Kidney (tissue), 14 donors: ENCODE results near the gene ATP11C. TPM values are rescaled to one million over a fixed set of nuclear protein-coding genes. Genes with fewer than 3 reads are reported as not detected.

Source experiments
- DNase-seq, 5 donors: peaks; one replicate each; pipeline ENCODE4 v3.0.0-alpha.2; 2013 to 2020
- FAIRE-seq: peaks from 2 replicates; lab custom pipeline; 2012; peaks lifted over from hg19 to GRCh38; lab: Jason Lieb, UNC
- H3K27ac ChIP-seq, 2 donors: one replicate each; pipeline ENCODE4 v1.7.0; 2013; ENCODE audit warnings: low read depth in 2 of 2, low read length in 2 of 2, inconsistent platforms in 1 of 2
- H3K27me3 ChIP-seq: one replicate; pipeline ENCODE4 v1.7.1; 2013; ENCODE audit warnings: low read length, inconsistent platforms; ENCODE audit not compliant: control insufficient read depth, insufficient read depth
- H3K36me3 ChIP-seq, 3 donors: one replicate each; pipeline versions ENCODE4 v1.7.0 to v1.7.1; 2013; ENCODE audit warnings: low read length in 3 of 3, control low read depth in 1 of 3, inconsistent platforms in 1 of 3; ENCODE audit not compliant: insufficient read depth in 3 of 3, control insufficient read depth in 2 of 3
- H3K4me1 ChIP-seq, 3 donors: one replicate each; pipeline versions ENCODE4 v1.7.0 to v1.7.1; 2013; ENCODE audit warnings: low read length in 3 of 3, inconsistent platforms in 1 of 3, low read depth in 1 of 3; ENCODE audit not compliant: control insufficient read depth in 2 of 3, insufficient read depth in 2 of 3
- H3K4me3 ChIP-seq, 3 donors: one replicate each; pipeline versions ENCODE4 v1.7.0 to v1.8.1; 2013; ENCODE audit warnings: low read length in 3 of 3, control low read depth in 1 of 3, inconsistent platforms in 1 of 3
- H3K9ac ChIP-seq, 3 donors: one replicate each; pipeline versions ENCODE4 v1.7.0 to v1.7.1; 2013; ENCODE audit warnings: low read length in 3 of 3, control low read depth in 1 of 3, inconsistent platforms in 1 of 3
- H3K9me3 ChIP-seq, 3 donors: one replicate each; pipeline versions ENCODE4 v1.7.0 to v1.7.1; 2013; ENCODE audit warnings: low read length in 3 of 3, control low read depth in 1 of 3, inconsistent platforms in 1 of 3; ENCODE audit not compliant: control insufficient read depth in 2 of 3, insufficient read depth in 1 of 3
- CTCF ChIP-seq: IDR thresholded peaks from 3 replicates; pipeline ENCODE4 v1.5.1; 2012; ENCODE audit warnings: mild to moderate bottlenecking, moderate library complexity, borderline replicate concordance; ENCODE audit not compliant: insufficient read depth; ENCODE audit errors: extremely low read depth
- intact Hi-C: fragments of 100-400 bp; cut with DNase I; formaldehyde crosslinking; loops from one replicate; pipeline ENCODE4 v1.11.1; 2022
- polyA plus RNA-seq: library from polyadenylated mRNA; stranded (reverse); fragments of 350-450 nt; fragmentation: Illumina TruSeq; extraction: RNeasy Lipid Tissue Mini Kit (QIAGEN cat#74804); gene quantifications from one replicate; pipeline ENCODE4 v1.2.3, GENCODE V29; 2014; ENCODE audit warnings: low read depth, low replicate concordance; ENCODE audit not compliant: insufficient read depth
- total RNA-seq: library from RNA; stranded (reverse); fragmentation: NEBNext Ultra II Directional; extraction: Animal tissue kit (Norgen Biotek cat#: 25700); gene quantifications from one replicate; pipeline ENCODE4 v1.2.1, GENCODE V29; 2021
- donor health status: control.
- donor health status: control.
- donor health status: control.
- donor health status: control.
- donor health status: control.
- donor health status: DM: yes; HTN: yes; CAD: no.
- donor health status: Normal renal cell carcinoma (clear cell type).

Gene ATP11C
- total and polyA plus RNA-seq, 2 donors from 2014 or later = 10.1 to 23.9 TPM

- no peak overlapping the region for H3K9ac ChIP-seq
- H3K27ac ChIP-seq = no peak overlapping the region
- FAIRE-seq = no peak
- intact Hi-C loops = no loop called here
- H3K27me3 ChIP-seq = no peaks in the 10 kb centered on the region
- no peak overlapping the region for H3K4me3 ChIP-seq
- DNase-seq = no peak
- no peak for TF ChIP-seq CTCF
- H3K36me3 ChIP-seq = no peaks in the 10 kb centered on the region
- peaks cover 0 to 4% (median 0%) of the 10 kb centered on the region in 3 donors for H3K4me1 ChIP-seq
- no peaks in the 10 kb centered on the region for H3K9me3 ChIP-seq
Measured at GRCh38 chrX:139825618-139826017, 107.2 kb downstream of the ATP11C start.

- no peak overlapping the region for H3K9ac ChIP-seq
- no peak overlapping the region for H3K4me3 ChIP-seq
- H3K36me3 ChIP-seq = no peaks in the 10 kb centered on the region
- intact Hi-C loops = no loop called here
- no peak for TF ChIP-seq CTCF
- no peaks in the 10 kb centered on the region for H3K27me3 ChIP-seq
- DNase-seq = no peak
- peaks cover 0 to 4% (median 0%) of the 10 kb centered on the region in 3 donors for H3K4me1 ChIP-seq
- H3K27ac ChIP-seq = no peak overlapping the region
- H3K9me3 ChIP-seq = no peaks in the 10 kb centered on the region
- no peak for FAIRE-seq
Measured at GRCh38 chrX:139823806-139824205, 109.0 kb downstream of the ATP11C start.

- no peak for TF ChIP-seq CTCF
- H3K4me3 ChIP-seq = no peak overlapping the region
- no peaks in the 10 kb centered on the region for H3K9me3 ChIP-seq
- DNase-seq (no peak), FAIRE-seq (no peak)
- no peaks in the 10 kb centered on the region for H3K36me3 ChIP-seq
- H3K4me1 ChIP-seq = no peaks in the 10 kb centered on the region
- H3K27me3 ChIP-seq = no peaks in the 10 kb centered on the region
- H3K9ac ChIP-seq = no peak overlapping the region
- no peak overlapping the region for H3K27ac ChIP-seq
- intact Hi-C loops = no loop called here
Measured at GRCh38 chrX:139820358-139820984, 112.4 kb downstream of the ATP11C start.

GRCh38 chrX:139816204-139816603, 116.6 kb downstream of the ATP11C start:
- Histone ChIP-seq H3K4me3 (no peak overlapping the region), H3K36me3 (no peaks in the 10 kb centered on the region), H3K9ac (no peak overlapping the region), H3K4me1 (no peaks in the 10 kb centered on the region), H3K27ac (no peak overlapping the region), H3K27me3 (no peaks in the 10 kb centered on the region), H3K9me3 (no peaks in the 10 kb centered on the region)
- FAIRE-seq (peak; percentile 47), DNase-seq (no peak)
- no peak for TF ChIP-seq CTCF
- intact Hi-C loops = no loop called here
